Measurements from ENCODE around the gene GMPPA. TPM values are rescaled to one million over a fixed set of nuclear protein-coding genes. Genes with fewer than 3 reads are reported as not detected.

GMPPA gene
- total and polyA plus RNA-seq, 9 of the 15 experiments (the other 6 are each of a cell fraction or from before 2014, with no cell fraction given): 7.0 to 101 (median 66.7) TPM

- TF ChIP-seq MNT (conservative IDR thresholded peaks at IDR 0.05) (0 out of 4 replicates have a peak, but pooled peaks of 1 of the 2 experiments have one; percentile 24), CBFA2T2 (conservative IDR thresholded peaks at IDR 0.05) (no peak), ZNF197 (CRISPR knock-in tag; IDR thresholded peaks at IDR 0.05; ENCODE audit: low read depth) (no peak), BMI1 (IDR thresholded peaks at IDR 0.05; ENCODE audit: low read length) (no peak), FUS (optimal IDR thresholded peaks at IDR 0.05; ENCODE audit: low read depth, low read length) (no peak), ARID1B (IDR thresholded peaks at IDR 0.05) (peak; percentile 48), MECOM (CRISPR knock-in tag; IDR thresholded peaks at IDR 0.05) (no peak), CHD4 (IDR thresholded peaks at IDR 0.05; ENCODE audit: insufficient read depth, insufficient replicate concordance, low read depth, low read length, poor library complexity, severe bottlenecking) (no peak), ZNF717 (CRISPR knock-in tag; IDR thresholded peaks at IDR 0.05) (no peak), RAD51 (IDR thresholded peaks at IDR 0.05; ENCODE audit: borderline replicate concordance, low read depth) (no peak), ZEB2 (IDR thresholded peaks at IDR 0.05) (no peak), SMC3 (conservative IDR thresholded peaks at IDR 0.05; ENCODE audit: insufficient read depth, low read depth, low read length) (no peak), NCOA4 (IDR thresholded peaks at IDR 0.05; ENCODE audit: partially characterized antibody) (no peak), SP1 (CRISPR knock-in tag; IDR thresholded peaks at IDR 0.05) (no peak), FOXA3 (CRISPR knock-in tag; conservative IDR thresholded peaks at IDR 0.05 in 1 of 2, IDR thresholded peaks at IDR 0.05 in 1 of 2) (no peak), ATF6 (CRISPR knock-in tag; IDR thresholded peaks at IDR 0.05) (no peak), NFE2 (IDR thresholded peaks at IDR 0.05; ENCODE audit: low read depth) (peak; percentile 48; the same call in 1 of the 2 replicates)
- TF ChIP-seq, protein P1, sequence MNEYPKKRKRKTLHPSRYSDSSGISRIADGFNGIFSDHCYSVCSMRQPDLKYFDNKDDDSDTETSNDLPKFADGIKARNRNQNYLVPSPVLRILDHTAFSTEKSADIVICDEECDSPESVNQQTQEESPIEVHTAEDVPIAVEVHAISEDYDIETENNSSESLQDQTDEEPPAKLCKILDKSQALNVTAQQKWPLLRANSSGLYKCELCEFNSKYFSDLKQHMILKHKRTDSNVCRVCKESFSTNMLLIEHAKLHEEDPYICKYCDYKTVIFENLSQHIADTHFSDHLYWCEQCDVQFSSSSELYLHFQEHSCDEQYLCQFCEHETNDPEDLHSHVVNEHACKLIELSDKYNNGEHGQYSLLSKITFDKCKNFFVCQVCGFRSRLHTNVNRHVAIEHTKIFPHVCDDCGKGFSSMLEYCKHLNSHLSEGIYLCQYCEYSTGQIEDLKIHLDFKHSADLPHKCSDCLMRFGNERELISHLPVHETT (CRISPR knock-in tag; conservative IDR thresholded peaks at IDR 0.05 in 1 of 2, IDR thresholded peaks at IDR 0.05 in 1 of 2): 0 out of 4 replicates have a peak, but pooled peaks of 1 of the 2 experiments have one; percentile 54
- TF ChIP-seq, protein P2, sequence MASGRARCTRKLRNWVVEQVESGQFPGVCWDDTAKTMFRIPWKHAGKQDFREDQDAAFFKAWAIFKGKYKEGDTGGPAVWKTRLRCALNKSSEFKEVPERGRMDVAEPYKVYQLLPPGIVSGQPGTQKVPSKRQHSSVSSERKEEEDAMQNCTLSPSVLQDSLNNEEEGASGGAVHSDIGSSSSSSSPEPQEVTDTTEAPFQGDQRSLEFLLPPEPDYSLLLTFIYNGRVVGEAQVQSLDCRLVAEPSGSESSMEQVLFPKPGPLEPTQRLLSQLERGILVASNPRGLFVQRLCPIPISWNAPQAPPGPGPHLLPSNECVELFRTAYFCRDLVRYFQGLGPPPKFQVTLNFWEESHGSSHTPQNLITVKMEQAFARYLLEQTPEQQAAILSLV (tag; IDR thresholded peaks at IDR 0.05): no peak
Observed at GRCh38 chr2:219452361-219453317, 46.1 kb upstream of the GMPPA start (continued).

Measured in K562 (cell line).